ENCODE data around the gene CTDP1.

CTDP1 gene

DNA sequence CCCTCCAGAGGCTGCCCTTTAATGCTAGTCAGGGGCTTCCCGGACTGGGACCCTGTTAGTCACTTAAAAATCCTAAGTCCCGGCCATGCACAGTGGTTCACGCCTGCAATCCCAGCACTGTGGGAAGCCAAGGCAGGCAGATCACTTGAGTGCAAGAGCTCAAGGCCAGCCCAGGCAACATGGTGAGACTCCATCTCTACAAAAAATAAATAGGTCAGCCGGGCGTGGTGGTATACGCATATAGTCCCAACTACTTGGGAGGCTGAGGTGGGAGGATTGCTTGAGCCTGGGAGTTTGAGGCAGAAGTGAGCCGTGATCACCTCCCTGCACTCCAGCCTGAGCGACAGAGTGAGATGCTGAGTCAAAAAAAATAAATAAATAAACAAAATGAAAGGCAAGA lies 100.9 kb downstream of the CTDP1 start:
- DNase-seq (ENCODE audit: low spot score): no peak
- TF ChIP-seq, protein P1, sequence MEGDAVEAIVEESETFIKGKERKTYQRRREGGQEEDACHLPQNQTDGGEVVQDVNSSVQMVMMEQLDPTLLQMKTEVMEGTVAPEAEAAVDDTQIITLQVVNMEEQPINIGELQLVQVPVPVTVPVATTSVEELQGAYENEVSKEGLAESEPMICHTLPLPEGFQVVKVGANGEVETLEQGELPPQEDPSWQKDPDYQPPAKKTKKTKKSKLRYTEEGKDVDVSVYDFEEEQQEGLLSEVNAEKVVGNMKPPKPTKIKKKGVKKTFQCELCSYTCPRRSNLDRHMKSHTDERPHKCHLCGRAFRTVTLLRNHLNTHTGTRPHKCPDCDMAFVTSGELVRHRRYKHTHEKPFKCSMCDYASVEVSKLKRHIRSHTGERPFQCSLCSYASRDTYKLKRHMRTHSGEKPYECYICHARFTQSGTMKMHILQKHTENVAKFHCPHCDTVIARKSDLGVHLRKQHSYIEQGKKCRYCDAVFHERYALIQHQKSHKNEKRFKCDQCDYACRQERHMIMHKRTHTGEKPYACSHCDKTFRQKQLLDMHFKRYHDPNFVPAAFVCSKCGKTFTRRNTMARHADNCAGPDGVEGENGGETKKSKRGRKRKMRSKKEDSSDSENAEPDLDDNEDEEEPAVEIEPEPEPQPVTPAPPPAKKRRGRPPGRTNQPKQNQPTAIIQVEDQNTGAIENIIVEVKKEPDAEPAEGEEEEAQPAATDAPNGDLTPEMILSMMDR (IDR thresholded peaks at IDR 0.05; ENCODE audit: extremely low read depth, insufficient read depth, missing control alignments): no peak
- in situ Hi-C loops (cut with MboI; ENCODE audit: low pct_unique_long_range_greater_than_20kb, low sequenced_read_pairs, unreplicated experiment): no loop called here

DNA sequence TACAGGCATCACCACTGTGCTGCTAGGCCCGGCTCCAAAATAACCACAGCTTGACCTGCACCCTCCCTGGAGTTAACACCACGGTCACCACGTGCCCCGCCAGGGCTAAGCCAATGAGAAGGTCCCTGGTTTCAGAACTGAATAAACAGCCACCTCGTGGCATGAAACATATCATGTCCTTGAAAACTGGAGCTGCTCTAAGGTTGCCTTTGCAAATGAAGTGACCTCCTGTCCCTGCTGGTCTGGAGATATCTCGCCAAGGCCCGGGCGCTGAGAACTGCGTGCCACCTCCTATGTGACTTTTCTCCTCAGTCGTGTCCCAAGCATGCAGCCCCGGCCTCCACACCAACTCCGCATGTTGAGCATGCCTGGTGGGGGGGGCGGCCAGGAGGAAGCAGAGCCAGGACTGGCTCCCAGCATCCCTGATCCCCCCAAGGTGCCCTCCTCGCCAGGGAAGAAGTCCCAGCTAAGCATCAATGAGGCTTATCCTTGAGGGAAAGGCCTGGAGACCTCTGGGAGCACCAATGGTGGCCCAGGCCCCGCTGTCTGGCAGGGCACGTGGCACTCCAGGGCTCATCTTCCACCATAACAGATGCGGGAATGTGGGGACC lies 101.8 kb downstream of the CTDP1 start:
- TF ChIP-seq, protein P1 (IDR thresholded peaks at IDR 0.05; ENCODE audit: extremely low read depth, insufficient read depth, missing control alignments): no peak
- DNase-seq (ENCODE audit: low spot score): no peak
- in situ Hi-C loops (cut with MboI; ENCODE audit: low pct_unique_long_range_greater_than_20kb, low sequenced_read_pairs, unreplicated experiment): no loop called here

DNA sequence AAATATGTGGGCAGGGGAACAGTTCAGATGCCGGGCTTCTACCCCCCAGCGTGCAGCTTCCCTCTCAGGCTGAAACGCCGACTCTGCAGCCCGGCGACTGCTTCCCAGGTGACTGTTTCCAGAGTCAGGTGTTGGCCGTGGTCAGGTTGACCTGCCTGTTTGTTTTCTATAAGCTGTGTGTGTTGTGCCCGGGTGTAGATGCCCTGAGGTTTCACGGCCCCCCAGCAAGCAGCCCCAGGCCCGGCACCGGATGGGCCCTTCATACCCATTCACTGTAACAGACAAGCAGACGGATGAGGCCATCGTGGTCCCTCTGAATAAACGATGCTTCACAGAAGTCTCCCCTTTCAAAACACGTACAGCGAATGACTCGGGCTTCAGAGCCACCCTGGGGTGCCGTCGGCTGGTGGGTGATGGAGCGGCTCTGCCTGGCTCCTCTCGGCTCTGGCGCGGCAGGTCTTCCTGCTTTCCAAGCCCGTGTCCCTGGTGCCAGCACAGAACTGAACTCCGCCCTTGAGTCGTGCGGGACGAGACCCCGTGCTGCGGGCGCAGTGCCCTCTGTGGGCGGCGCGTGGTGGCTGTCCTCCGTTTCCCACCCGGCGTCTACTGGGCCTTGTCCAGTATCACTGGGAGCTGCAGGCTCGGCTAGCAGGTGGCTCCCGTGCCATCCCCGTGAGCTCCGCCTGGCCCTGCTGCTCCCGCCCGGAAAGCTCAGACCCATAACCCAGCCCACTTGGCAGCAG lies 103.1 kb downstream of the CTDP1 start:
- no peak for DNase-seq (ENCODE audit: low spot score)
- TF ChIP-seq, protein P1 (IDR thresholded peaks at IDR 0.05; ENCODE audit: extremely low read depth, insufficient read depth, missing control alignments): no peak
- in situ Hi-C loops (cut with MboI; ENCODE audit: low pct_unique_long_range_greater_than_20kb, low sequenced_read_pairs, unreplicated experiment): no loop called here

DNA sequence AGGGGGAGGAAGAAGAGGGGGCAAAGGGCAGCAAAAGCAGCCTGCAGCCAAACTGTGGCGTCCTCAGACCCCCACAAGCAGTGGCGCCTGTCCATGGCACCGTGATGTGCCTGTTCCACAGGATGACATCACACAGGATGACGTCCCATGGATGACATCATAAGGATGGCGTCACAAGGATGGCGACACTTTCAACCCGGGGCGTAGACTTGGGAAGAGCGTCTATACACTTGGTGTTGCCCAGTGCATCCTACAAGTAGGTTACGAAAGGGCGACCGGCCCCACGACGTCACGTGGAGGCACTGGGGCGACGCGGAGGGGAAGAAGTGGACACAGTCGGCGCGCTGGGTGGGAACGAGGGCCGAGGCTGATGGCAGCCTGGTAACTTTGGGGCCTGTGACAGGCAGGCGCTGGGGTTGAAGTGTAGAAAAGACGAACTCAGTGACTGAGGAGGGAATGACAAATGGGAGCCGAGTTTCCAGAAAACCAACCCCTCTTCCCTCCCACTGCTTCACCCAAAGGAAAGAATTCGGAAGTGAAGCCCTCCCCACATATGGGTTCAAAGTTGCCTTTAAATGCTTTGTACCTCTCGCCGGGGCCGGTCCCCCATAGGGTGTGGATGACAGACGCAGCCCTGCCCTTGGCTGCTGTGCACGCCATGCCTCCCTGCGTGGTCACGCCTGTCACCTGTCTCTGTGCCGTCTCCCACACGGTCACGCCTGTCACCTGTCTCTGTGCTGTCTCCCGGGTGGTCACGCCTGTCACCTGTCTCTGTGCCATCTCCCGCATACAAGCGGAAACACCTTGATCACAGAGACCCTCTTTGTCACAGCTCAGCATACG lies 104.7 kb downstream of the CTDP1 start:
- TF ChIP-seq, protein P1 (IDR thresholded peaks at IDR 0.05; ENCODE audit: extremely low read depth, insufficient read depth, missing control alignments): no peak
- in situ Hi-C loops (cut with MboI; ENCODE audit: low pct_unique_long_range_greater_than_20kb, low sequenced_read_pairs, unreplicated experiment): no loop called here
- no peak for DNase-seq (ENCODE audit: low spot score)

DNA sequence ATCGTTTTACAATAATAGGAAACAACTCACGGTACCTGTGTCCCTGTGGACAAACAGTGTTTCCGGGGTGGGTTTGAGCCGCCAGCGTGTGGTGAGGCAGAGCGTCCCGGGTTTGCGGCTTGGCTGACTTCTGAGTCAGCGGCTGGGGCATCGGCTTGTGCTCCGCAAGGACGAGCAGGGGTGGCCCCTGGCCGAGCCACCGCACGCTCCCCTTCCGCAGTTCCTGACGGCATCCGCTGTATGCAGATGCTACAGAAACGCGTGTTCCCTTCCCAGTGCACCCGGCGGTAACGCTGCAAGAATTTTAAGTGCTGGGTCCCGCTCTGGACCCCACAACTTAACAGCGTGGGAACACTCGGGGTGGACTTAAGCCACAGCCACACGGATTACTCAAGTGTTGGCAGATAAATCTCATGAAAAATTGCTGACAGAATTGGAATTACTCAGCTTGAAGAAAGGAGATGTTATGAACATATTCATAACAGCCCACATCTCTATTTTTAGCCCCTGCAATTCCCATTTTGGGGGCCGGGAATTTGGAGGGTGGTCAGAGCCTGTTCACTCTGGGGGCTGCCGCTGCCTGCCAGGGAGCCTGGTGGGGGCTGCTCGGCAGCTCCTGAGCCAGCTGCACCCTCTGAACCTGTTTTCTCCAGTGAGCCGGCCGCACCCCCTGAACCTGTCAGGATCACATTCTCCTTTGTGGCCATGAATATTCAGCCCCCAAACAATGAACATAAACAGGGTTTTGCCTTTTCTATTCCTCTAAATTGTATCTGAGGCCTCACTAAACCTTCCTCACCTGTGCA lies 105.6 kb downstream of the CTDP1 start:
- in situ Hi-C loops (cut with MboI; ENCODE audit: low pct_unique_long_range_greater_than_20kb, low sequenced_read_pairs, unreplicated experiment): no loop called here
- DNase-seq (ENCODE audit: low spot score): no peak
- TF ChIP-seq, protein P1 (IDR thresholded peaks at IDR 0.05; ENCODE audit: extremely low read depth, insufficient read depth, missing control alignments): no peak

DNA sequence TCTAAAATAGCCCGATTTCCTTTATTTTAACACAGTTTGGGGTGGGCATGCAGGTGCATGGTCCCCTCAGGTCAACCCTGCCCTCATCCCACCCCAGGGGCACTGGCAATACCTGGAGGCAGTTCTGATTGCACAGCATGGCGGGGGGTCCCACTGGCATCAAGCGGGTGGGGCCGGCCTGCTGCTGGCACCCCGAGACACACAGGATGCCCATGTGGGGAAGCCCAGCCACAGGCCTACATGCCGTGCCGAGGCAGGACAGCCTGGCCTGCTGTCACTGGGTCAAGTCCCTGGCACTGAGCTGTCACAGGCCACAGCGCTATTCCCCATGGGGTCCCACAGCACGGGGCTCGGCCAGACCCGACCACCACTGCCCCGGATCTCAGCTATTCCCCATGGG lies 106.2 kb downstream of the CTDP1 start:
- in situ Hi-C loops (cut with MboI; ENCODE audit: low pct_unique_long_range_greater_than_20kb, low sequenced_read_pairs, unreplicated experiment): no loop called here
- no peak for DNase-seq (ENCODE audit: low spot score)
- TF ChIP-seq, protein P1 (IDR thresholded peaks at IDR 0.05; ENCODE audit: extremely low read depth, insufficient read depth, missing control alignments): no peak

All from GM13977 (cell line).